Measurements from ENCODE around the gene DUS2.
"Not testable (repeated sequence)": the region's sequence is repeated elsewhere in the genome, so short reads cannot be mapped to it uniquely, and the experiment has no call there.

Gene DUS2

GRCh38 chr16:68078701-68079375, 55.8 kb downstream of the DUS2 start:
- DNase-seq: no peak

- DNase-seq: no peak
Observed at GRCh38 chr16:68079376-68079625, 56.2 kb downstream of the DUS2 start.

- no peak for DNase-seq
Observed at GRCh38 chr16:68079626-68080344, 56.7 kb downstream of the DUS2 start.

DNA sequence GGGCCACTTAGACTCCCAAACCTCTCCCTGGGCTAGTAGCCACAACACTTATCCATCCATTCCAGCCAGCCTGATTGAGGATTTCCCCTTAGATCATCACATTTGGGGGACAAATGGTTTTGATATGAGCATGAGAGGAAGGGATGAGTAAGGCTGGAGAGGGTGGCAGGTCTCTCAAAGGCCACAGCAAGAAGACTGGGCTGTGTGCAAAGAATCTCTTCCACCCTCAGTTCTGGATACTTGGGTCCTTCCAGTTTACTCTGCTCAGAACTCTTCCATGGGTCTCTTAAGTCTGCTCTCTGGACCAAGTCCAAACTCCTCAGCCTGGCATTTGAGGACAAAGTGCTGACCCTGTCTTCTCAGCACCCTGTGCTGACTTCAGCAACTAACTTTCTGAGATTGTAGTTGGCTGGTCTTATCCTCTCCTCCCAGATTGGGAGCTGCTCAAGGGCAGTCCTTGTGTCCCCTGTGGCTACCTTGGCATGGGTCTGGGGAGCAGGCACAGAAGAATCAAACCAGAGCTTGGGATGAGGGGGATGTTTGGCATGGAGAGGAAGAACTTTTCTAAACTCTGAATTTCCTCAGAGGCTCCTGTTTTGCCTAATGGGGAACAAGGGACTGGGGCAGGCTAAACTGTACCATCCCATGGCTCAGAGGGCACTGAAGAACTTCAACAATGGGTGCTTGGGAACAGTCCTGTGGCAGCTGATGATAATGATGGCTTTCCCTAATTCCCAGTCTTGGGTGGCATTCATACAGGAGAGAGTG, 59.0 kb downstream of the DUS2 start:
- no peak for DNase-seq

GRCh38 chr16:68082629-68083238, 59.6 kb downstream of the DUS2 start:
- no peak for DNase-seq

GRCh38 chr16:68083239-68083781, 60.2 kb downstream of the DUS2 start:
- no peak for DNase-seq

GRCh38 chr16:68083861-68084503, 60.9 kb downstream of the DUS2 start:
- DNase-seq: no peak

DNA sequence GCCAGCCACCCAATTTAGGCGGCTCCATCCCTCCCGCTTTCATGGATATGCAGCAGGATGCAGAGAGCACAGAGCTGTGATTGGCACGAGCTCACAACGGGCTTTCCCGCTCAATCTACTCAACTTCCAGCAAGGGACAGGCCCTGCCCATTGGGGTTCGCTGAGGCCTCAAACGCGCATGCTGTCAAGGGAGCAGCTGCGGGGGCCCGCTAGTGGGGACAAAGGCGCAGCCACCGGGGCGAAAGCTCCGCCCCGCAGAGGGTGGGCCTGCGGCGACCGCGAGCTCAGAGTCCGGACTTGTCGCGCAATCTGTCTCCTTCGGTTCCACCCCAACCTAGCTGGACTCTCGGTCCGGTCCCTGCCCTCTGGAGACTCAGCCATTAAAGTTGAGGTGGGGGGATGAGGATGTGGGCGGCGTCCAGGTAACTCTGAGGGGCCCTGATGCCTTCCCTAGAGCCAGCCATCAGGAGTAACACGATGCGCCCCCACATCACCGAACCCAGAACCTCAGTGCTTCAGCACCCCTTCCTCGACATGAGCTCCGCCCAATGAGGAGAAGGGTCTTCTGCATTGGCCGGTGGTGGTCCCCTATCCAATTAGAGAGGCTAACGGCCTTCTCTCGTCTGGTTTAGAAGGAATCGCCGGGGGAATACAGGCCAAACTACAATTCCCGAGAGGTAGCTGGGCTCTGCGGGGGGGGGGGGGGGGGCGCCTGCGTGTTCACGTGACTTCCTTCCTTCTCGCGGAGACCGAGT, 61.6 kb downstream of the DUS2 start:
- peak; percentile 31 for DNase-seq

GRCh38 chr16:68085259-68086071, 62.4 kb downstream of the DUS2 start, which contains the start of gene NFATC3:
TSS of gene NFATC3 (plus strand) at chr16:68085370. CDS start at chr16:68085682, 312 bp downstream.
- DNase-seq: peak; percentile 64

DNA sequence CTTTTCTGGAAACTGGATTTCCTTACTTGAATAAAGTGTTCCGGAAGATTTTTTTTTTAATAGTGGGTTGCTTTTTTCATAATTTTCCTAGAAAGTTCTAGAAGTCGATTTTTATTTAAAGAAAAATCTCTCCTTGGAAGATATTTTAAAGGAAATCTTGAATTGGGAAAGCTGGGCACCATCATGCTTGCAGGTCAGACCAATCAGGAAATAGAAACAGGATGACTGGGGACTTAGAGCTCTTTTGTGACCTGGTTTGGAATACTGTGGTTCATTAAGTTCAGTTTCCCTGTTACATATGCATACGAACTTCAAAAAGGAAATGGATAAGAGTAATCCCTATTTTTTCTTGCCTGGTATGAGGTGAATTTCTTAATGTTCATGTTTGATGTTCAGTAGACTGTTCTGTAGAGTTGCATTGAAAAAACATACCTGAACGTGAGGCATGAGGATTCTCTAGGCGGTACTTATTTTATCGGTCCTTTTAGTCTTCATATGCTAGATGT, 63.3 kb downstream of the DUS2 start:
- DNase-seq: no peak

DNA sequence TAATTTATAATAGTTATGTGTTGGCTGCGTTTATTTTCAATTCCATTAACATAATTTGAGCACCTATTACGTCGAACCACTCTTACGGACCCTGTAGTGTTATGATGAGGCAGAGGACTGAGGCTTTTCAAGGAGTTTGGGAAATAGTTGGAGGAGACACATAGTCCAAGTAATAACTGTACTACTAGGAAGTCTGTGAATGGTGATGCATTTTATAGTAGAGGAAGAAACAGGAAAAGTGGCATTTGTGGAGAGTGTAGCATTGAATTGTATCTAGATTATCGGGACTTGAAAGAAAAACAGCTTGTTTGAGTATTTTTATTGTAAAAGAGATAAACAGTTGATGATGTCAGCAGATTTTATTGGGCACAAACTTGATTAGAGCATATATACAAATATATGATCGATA, 63.8 kb downstream of the DUS2 start:
- no peak for DNase-seq

- DNase-seq: no peak
Observed at GRCh38 chr16:68087688-68088087, 64.6 kb downstream of the DUS2 start.

- DNase-seq: no peak
Observed at GRCh38 chr16:68088130-68088972, 65.3 kb downstream of the DUS2 start.

DNA sequence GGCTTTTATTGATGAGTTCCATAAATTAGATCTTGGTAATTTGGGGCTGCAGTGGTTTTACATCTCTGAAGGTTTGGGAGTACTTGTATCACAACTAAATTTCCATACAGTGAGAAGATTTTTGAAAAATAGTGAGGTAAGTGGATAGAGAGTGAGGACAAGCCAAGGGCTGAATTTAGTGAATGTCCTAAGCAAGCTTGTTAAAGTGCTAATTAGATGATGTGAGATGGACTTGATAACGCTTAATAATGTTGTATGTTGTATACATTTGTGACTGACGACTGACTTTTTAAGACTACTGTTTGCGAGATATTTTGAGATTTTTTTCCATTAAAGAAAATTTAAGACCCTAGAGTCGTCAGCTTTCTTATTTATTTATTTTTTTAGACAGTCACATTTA, 66.0 kb downstream of the DUS2 start:
- no peak for DNase-seq

- DNase-seq: no peak
Observed at GRCh38 chr16:68090130-68090529, 67.0 kb downstream of the DUS2 start.

DNA sequence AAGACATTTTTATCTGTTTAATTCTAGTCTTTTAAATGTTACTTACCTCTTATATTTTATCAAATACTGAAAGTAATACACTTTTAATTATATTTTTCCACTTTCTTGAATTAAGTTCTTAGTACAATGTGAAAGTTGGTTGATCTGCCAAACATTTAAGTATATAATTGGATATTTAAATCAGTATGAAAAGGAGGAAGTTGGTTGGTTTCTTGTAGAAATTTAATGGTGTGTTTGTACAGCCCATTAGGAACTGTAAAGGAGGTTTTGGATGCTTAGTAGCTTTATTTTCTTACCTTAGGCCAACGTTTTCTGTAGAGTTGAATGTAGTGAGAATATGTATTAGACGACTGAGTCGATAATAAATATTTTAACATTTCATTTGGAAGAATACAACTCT, 67.4 kb downstream of the DUS2 start:
- DNase-seq: no peak

DNA sequence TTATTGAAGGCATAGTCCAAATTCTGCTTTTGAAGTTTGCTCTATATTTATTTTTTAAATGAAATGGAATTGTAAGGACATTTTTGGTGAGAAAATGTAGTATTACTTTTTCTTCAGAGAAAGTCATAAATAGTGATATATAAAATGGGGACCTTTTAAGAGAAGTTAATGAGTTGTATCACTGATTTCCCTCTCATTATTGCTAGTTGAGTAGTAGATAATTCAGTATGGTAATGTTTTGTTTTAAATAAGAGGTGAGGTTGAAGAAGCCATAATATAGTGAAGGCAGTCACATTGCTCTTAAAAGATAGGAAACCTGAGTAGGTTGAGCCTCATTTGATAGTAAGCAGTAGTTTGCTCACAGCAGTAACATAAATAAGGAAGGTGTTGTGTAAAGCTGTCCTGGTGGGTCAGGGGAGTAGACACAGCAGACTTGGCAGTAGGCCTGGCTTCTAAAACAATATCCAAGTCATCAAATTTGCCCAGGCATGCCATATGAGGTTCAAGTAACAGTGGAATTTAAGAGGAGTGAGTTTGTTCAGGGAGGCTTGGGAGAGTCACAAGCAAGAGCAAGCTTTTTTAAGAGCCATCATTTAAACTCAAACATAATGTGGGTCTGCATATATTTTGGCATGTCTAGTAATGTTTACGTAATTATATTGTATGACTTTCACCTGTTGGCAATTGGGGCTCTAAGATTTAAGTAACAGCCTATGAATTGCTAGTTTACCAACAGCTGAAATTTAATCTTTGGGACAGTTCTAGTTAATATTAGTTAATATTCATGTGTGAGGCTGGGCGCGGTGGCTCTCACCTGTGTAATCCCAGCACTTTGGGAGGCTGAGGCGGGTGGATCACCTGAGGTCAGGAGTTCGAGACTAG, 68.5 kb downstream of the DUS2 start:
- no peak for DNase-seq

DNA sequence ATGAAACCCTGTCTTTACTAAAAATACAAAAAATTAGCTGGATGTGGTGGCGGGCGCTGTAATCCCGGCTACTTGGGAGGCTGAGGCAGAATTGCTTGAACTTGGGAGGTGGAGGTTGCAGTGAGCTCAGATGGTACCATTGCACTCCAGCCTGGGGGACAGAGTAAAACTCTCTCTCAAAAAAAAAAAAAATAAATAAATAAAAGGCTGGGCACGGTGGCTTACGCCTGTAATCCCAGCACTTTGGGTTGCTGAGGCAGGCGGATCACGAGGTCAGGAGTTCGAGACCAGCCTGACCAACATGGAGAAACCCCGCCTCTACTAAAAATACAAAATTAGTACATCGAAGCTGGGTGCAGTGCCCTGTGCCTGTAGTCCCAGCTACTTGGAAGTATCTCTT, 69.2 kb downstream of the DUS2 start:
- not testable (repeated sequence) for DNase-seq

All from SIG-M5 (cell line).